HG02763 (cell line): ENCODE data around the gene SCN3B.

Experiments
- ATAC-seq: cut with Tn5 transposase; IDR thresholded peaks from one replicate; pipeline ENCODE4 v1.9.1; 2021; ENCODE audit warnings: mild to moderate bottlenecking, moderate library complexity; ENCODE audit not compliant: unreplicated experiment

The SCN3B gene

GRCh38 chr11:123601136-123601535 is 53.3 kb downstream of the SCN3B start:
- no peak for ATAC-seq

GRCh38 chr11:123597859-123598258 is 56.6 kb downstream of the SCN3B start:
- ATAC-seq = no peak

GRCh38 chr11:123594921-123595320 is 59.5 kb downstream of the SCN3B start:
- no peak for ATAC-seq

GRCh38 chr11:123594188-123594901 is 60.1 kb downstream of the SCN3B start:
- ATAC-seq = no peak

GRCh38 chr11:123593570-123593969 is 60.9 kb downstream of the SCN3B start:
- no peak for ATAC-seq

- ATAC-seq = no peak
Measured at GRCh38 chr11:123590296-123590912, 64.0 kb downstream of the SCN3B start.

GRCh38 chr11:123588864-123589262 is 65.6 kb downstream of the SCN3B start:
- no peak for ATAC-seq

- ATAC-seq = no peak
Measured at GRCh38 chr11:123588117-123588863, 66.1 kb downstream of the SCN3B start.

GRCh38 chr11:123587559-123587958 is 66.9 kb downstream of the SCN3B start:
- ATAC-seq = no peak

GRCh38 chr11:123587044-123587443 is 67.4 kb downstream of the SCN3B start:
- ATAC-seq = no peak

- no peak for ATAC-seq
Measured at GRCh38 chr11:123586568-123586967, 67.9 kb downstream of the SCN3B start.

- ATAC-seq = no peak
Measured at GRCh38 chr11:123585706-123586105, 68.7 kb downstream of the SCN3B start.

GRCh38 chr11:123585206-123585605 is 69.2 kb downstream of the SCN3B start:
- ATAC-seq = no peak

GRCh38 chr11:123584737-123585136 is 69.7 kb downstream of the SCN3B start:
- ATAC-seq = no peak

GRCh38 chr11:123584186-123584585 is 70.2 kb downstream of the SCN3B start:
- ATAC-seq = no peak

GRCh38 chr11:123582992-123583504 is 71.4 kb downstream of the SCN3B start:
- no peak for ATAC-seq

GRCh38 chr11:123581651-123582399 is 72.6 kb downstream of the SCN3B start:
- ATAC-seq = no peak

- ATAC-seq = peak; percentile 59
Measured at GRCh38 chr11:123580557-123581275, 73.7 kb downstream of the SCN3B start.

- no peak for ATAC-seq
Measured at GRCh38 chr11:123580137-123580536, 74.3 kb downstream of the SCN3B start.

- no peak for ATAC-seq
Measured at GRCh38 chr11:123579482-123579812, 75.0 kb downstream of the SCN3B start.
